BLaER1 treated with 17β-estradiol and CSF1 and Interleukin-3, amounts not matched to agents 10 nM and 100 nM (cell line): ENCODE data around the gene EFR3B.

Source experiments
- H3K27ac ChIP-seq, 11 experiments: shearing (Covaris generic); formaldehyde crosslinking; 2 replicates each; pipeline ENCODE4 v1.8.1; 2022
- H3K27me3 ChIP-seq, 11 experiments: shearing (Covaris generic); formaldehyde crosslinking; 2 replicates each; pipeline ENCODE4 v1.8.1; 2022
- H3K36me3 ChIP-seq, 11 experiments: shearing (Covaris generic); formaldehyde crosslinking; 2 replicates each; pipeline ENCODE4 v1.8.1; 2022
- H3K4me1 ChIP-seq, 10 experiments: shearing (Covaris generic); formaldehyde crosslinking; 2 replicates each; pipeline ENCODE4 v1.8.1; 2022
- H3K4me2 ChIP-seq, 11 experiments: shearing (Covaris generic); formaldehyde crosslinking; 2 replicates each; pipeline ENCODE4 v1.8.1; 2022
- H3K4me3 ChIP-seq, 10 experiments: shearing (Covaris generic); formaldehyde crosslinking; 2 replicates each; pipeline ENCODE4 v1.8.1; 2022
- H3K9ac ChIP-seq, 11 experiments: shearing (Covaris generic); formaldehyde crosslinking; 2 replicates each; pipeline ENCODE4 v1.8.1; 2022
- H3K9me3 ChIP-seq, 11 experiments: shearing (Covaris generic); formaldehyde crosslinking; replicated peaks in 1 of 11; 2 replicates each; pipeline ENCODE4 v1.8.1; 2022
- H4K20me1 ChIP-seq, 11 experiments: shearing (Covaris generic); formaldehyde crosslinking; 2 replicates each; pipeline ENCODE4 v1.8.1; 2022
- Cebpa-rat ChIP-seq, 11 experiments: shearing (Covaris generic); IDR thresholded peaks; 2 replicates each; pipeline ENCODE4 v1.8.1; 2022

Gene EFR3B

DNA sequence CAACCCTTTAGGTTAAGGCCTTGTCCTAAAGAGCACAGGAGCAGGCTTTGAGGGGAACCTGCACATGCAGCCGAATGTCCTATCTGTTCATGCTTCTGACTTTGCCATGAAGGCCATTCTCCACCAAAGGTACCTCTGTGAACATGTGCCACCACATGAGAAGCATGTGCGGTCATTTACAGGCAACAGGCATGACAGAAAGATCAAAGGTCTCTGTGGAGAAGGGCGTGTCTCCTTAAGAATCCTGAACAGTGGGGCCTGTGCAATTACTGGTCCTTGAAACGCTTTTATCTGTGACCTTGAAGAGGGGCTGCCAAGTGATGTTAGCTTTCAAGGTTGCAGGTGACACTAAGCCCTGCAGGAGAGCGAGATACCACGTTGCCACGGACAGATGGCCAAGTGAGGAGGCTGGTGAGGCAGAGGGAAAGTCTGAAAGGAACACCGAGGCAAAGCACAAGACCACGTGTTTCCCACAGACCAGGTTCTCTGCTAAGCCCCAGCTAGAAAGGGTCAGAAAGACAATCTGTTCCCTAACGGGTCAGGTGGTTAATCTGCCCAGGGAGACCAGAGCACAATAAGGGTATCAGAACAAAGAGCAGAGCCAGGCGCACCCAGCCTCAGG lies 146.0 kb downstream of the EFR3B start:
- Histone ChIP-seq H4K20me1 (no peaks in the 10 kb centered on the region), H3K36me3 (no peaks in the 10 kb centered on the region), H3K9ac (no peak overlapping the region), H3K4me3 (no peak overlapping the region), H3K9me3 (no peaks in the 10 kb centered on the region), H3K27ac (no peak overlapping the region), H3K4me2 (peak overlapping the region in 1 of 11 experiments; percentile 1; a peak in 1 of 22 replicates), H3K27me3 (0 out of 22 replicates have a peak, but pooled peaks cover 0 to 4% (median 0%) of the 10 kb centered on the region in 11 experiments), H3K4me1 (peaks cover 0 to 7% (median 2%) of the 10 kb centered on the region in 10 experiments; a peak in 6 of 20 replicates)
- TF ChIP-seq Cebpa-rat (IDR thresholded peaks at IDR 0.05) = no peak

DNA sequence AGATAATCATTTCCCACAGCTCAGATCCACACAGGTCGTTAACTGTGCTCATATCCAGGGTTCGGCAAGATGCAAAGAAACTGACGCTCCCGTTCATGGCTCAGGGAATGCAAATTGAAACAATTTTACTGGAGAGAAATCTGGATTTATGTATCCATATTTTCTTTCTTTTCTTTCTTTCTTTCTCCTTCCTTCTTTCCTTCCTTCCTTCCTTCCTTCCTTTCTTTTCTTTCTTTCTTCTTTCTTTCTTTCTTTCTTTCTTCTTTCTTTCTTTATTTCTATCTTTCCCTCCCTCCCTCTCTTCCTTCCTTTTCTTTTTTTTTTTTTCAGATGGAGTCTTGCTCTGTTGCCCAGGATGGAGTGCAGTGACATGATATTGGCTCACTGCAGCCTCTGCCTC lies 146.5 kb downstream of the EFR3B start:
- H3K9me3 ChIP-seq = no peaks in the 10 kb centered on the region
- H3K4me3 ChIP-seq = no peak overlapping the region
- TF ChIP-seq Cebpa-rat (IDR thresholded peaks at IDR 0.05) = no peak
- no peaks in the 10 kb centered on the region for H3K36me3 ChIP-seq
- no peak overlapping the region for H3K27ac ChIP-seq
- 0 out of 22 replicates have a peak, but pooled peaks cover 0 to 4% (median 0%) of the 10 kb centered on the region in 11 experiments for H3K27me3 ChIP-seq
- peak overlapping the region in 1 of 11 experiments; percentile 1; a peak in 1 of 22 replicates for H3K4me2 ChIP-seq
- H4K20me1 ChIP-seq = no peaks in the 10 kb centered on the region
- peaks cover 0 to 7% (median 2%) of the 10 kb centered on the region in 10 experiments; a peak in 6 of 20 replicates for H3K4me1 ChIP-seq
- H3K9ac ChIP-seq = no peak overlapping the region

DNA sequence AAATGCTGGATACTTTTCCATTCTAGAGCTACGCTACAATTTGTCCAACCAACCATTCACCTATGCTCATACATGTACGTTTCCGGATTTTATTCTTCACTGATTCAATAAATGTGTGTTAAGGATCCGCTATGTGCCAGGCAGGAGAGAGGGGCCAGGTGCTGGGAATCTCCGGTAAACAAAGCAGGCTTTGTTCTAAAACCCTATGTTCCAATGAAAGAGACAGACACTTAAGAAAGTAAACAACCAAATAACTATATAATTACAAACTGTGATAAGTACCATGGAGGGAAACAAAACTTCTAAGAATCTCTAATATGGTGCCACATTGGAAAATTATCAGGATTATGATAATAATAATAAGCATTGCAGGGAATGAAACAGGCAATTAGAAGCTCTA lies 148.7 kb downstream of the EFR3B start:
- Histone ChIP-seq H3K4me2 (no peak overlapping the region), H3K4me1 (peaks cover 0 to 7% (median 2%) of the 10 kb centered on the region in 10 experiments; a peak in 6 of 20 replicates), H3K9ac (no peak overlapping the region), H3K9me3 (no peaks in the 10 kb centered on the region), H4K20me1 (no peaks in the 10 kb centered on the region), H3K27me3 (0 out of 22 replicates have a peak, but pooled peaks cover 0 to 4% (median 0%) of the 10 kb centered on the region in 11 experiments), H3K4me3 (no peak overlapping the region), H3K27ac (no peak overlapping the region), H3K36me3 (no peaks in the 10 kb centered on the region)
- TF ChIP-seq Cebpa-rat (IDR thresholded peaks at IDR 0.05) = no peak

DNA sequence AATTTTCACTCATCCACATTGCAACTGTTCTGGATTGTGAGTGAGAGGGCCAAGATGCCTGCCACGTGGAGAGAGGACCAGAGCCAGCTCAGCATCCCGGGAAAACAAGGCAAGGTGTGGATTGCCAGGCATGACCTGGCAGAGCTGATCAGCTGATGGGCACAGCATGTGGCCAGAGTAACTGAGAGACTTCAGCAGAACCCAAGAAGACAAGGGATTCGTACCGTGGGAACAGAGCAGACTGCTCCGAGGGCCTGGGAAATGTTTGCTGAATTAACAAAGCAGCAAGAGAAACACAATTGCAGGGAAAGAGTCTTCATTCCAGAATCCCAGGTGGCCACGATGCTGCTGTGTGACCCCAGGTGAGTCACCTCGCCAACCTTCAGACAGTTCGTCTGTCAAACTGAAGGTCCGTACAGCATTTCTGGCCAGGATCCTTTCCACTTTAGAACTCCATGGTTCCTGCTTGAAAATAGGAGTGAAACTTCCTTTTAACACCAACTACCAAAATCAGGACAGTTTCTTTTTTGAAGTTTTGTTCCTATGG lies 152.8 kb downstream of the EFR3B start:
- no peak overlapping the region for H3K27ac ChIP-seq
- no peak for TF ChIP-seq Cebpa-rat (IDR thresholded peaks at IDR 0.05)
- peaks cover 11 to 28% (median 14%) of the 10 kb centered on the region in 10 experiments for H3K4me1 ChIP-seq
- no peak overlapping the region for H3K4me2 ChIP-seq
- H3K27me3 ChIP-seq = peaks cover 0 to 4% (median 0%) of the 10 kb centered on the region in 11 experiments; a peak in 2 of 22 replicates
- peaks cover 0 to 5% (median 0%) of the 10 kb centered on the region in 11 experiments; a peak in 1 of 22 replicates for H4K20me1 ChIP-seq
- H3K36me3 ChIP-seq = no peaks in the 10 kb centered on the region
- no peaks in the 10 kb centered on the region for H3K9me3 ChIP-seq
- H3K4me3 ChIP-seq = no peak overlapping the region
- no peak overlapping the region for H3K9ac ChIP-seq

DNA sequence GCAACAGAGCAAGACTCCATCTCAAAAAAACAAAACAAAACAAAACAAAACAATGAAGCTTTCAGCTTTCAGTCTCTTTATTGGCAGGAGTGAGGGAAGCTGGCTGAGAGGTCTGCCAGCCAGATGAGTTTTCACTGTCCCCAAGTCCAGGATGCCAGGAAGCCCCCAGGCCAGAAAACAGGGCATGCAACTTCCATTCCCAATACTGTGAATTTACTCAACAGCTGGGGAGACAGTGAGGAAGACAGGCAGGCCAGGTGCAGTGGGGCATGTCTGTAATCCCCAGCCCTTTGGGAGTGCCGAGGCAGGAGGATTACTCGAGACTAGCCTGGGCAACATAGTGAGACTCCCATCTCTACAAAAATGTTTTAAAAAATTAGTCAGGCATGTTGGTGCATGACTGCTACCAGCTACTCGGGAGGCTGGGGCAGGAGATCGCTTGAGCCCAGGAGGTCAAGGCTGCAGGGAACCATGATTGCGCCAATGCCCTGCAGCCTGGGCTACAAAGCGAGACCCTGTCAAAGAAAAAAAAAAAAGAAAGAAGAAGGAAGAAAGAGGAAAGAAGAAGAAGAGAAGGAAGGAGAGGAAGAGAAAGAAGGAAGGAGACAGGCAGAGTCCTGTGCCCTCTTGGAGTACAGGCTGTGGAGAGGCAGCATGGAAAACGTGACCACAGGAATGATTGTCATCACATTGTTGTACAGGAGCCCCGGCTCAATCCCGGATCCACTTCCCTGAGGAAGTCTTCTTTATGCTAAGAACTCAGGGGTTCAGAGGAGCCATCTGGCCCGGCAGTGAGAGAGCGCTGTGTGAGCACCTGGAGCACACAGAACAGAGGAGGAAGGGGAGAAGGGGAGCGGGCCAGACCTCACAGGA lies 155.7 kb downstream of the EFR3B start:
- no peaks in the 10 kb centered on the region for H3K9me3 ChIP-seq

DNA sequence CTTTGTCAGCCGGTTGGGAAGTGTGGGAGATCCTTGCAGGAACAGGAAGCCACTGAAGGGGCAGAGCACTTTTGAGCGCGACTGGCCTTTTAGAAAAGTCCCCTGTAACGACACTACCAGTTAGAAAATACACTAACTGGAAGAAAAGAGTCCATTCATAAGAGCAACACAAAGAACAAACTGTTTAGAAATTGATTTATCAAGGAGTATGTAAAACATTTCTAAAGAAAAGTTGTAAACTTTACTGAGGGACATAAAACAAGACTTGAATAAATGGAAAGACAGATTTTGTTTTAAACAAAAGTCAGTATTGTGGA lies 156.3 kb downstream of the EFR3B start:
- H3K27me3 ChIP-seq = peaks cover 0 to 4% (median 0%) of the 10 kb centered on the region in 11 experiments; a peak in 4 of 22 replicates
- H3K36me3 ChIP-seq = no peaks in the 10 kb centered on the region
- peaks cover 0 to 5% (median 0%) of the 10 kb centered on the region in 11 experiments; a peak in 1 of 22 replicates for H4K20me1 ChIP-seq
- peaks cover 26 to 42% (median 30%) of the 10 kb centered on the region in 10 experiments for H3K4me1 ChIP-seq
- TF ChIP-seq Cebpa-rat (IDR thresholded peaks at IDR 0.05) = no peak
- H3K9ac ChIP-seq = no peak overlapping the region
- H3K4me3 ChIP-seq = no peak overlapping the region
- no peaks in the 10 kb centered on the region for H3K9me3 ChIP-seq
- no peak overlapping the region for H3K27ac ChIP-seq
- H3K4me2 ChIP-seq = peak overlapping the region; percentile 48 to 87 (median 59)

More for the DNA sequence above, 155.7 kb downstream of the EFR3B start:
- peaks cover 0 to 4% (median 0%) of the 10 kb centered on the region in 11 experiments; a peak in 2 of 22 replicates for H3K27me3 ChIP-seq
- H4K20me1 ChIP-seq = peaks cover 0 to 5% (median 0%) of the 10 kb centered on the region in 11 experiments; a peak in 1 of 22 replicates
- H3K4me3 ChIP-seq = no peak overlapping the region
- peaks cover 22 to 37% (median 24%) of the 10 kb centered on the region in 10 experiments for H3K4me1 ChIP-seq
- H3K27ac ChIP-seq = no peak overlapping the region
- no peak overlapping the region for H3K9ac ChIP-seq
- no peak for TF ChIP-seq Cebpa-rat (IDR thresholded peaks at IDR 0.05)
- H3K4me2 ChIP-seq = peak overlapping the region; percentile 48 to 87 (median 59)
- H3K36me3 ChIP-seq = no peaks in the 10 kb centered on the region

DNA sequence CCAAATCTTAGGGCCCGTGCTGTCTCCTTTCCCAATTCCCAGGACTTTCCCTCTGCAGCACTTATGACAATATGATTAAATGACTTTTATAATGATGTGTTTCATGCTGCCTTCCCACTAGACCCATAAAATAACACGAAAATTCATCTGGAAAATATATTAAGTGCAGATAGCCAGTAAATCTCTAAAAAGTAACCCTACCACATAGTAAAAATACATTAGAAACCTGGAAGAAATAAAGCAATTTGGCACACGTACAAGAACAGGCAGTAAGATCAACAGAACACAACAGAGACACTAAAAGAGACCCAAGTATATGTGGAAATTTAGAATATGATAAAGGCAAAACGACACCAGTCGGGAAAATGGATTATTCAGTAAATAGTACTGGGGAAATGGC lies 156.7 kb downstream of the EFR3B start:
- H3K4me1 ChIP-seq = peaks cover 26 to 46% (median 31%) of the 10 kb centered on the region in 10 experiments
- no peak overlapping the region for H3K9ac ChIP-seq
- no peaks in the 10 kb centered on the region for H3K9me3 ChIP-seq
- no peaks in the 10 kb centered on the region for H3K36me3 ChIP-seq
- H4K20me1 ChIP-seq = peaks cover 0 to 5% (median 0%) of the 10 kb centered on the region in 11 experiments; a peak in 1 of 22 replicates
- H3K27ac ChIP-seq = no peak overlapping the region
- TF ChIP-seq Cebpa-rat (IDR thresholded peaks at IDR 0.05) = no peak
- no peak overlapping the region for H3K4me3 ChIP-seq
- peaks cover 0 to 6% (median 2%) of the 10 kb centered on the region in 11 experiments; a peak in 13 of 22 replicates for H3K27me3 ChIP-seq
- peak overlapping the region in 3 of 11 experiments; percentile 61 to 87 (median 68); a peak in 2 of 22 replicates for H3K4me2 ChIP-seq

DNA sequence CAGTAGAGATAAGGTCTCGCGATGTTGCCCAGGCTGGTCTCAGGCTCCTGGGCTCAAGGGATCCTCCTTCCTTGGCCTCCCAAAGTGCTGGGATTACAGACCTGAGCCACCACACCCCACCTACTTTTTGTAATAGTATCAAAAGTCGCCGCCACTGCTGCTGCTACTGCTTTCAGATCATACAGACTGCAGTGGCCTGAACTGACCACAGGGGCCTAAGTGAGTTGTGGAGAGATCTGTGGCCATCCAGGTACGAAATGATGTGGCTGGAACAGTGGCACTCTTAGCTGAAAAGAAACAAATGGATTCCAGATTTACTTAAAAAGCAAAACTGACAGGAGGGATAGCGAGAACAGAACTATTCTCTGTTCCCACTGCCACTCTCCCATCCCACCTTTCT lies 159.4 kb downstream of the EFR3B start:
- peak overlapping the region in 8 of 11 experiments; percentile 63 to 82 (median 75); a peak in 16 of 22 replicates for H3K4me2 ChIP-seq
- peaks cover 14 to 25% (median 20%) of the 10 kb centered on the region in 11 experiments for H3K27me3 ChIP-seq
- no peak overlapping the region for H3K27ac ChIP-seq
- no peaks in the 10 kb centered on the region for H3K9me3 ChIP-seq
- H4K20me1 ChIP-seq = peaks cover 0 to under 1% (median 0%) of the 10 kb centered on the region in 11 experiments; a peak in 1 of 22 replicates
- no peaks in the 10 kb centered on the region for H3K36me3 ChIP-seq
- H3K4me1 ChIP-seq = peaks cover 34 to 59% (median 43%) of the 10 kb centered on the region in 10 experiments
- no peak for TF ChIP-seq Cebpa-rat (IDR thresholded peaks at IDR 0.05)
- no peak overlapping the region for H3K4me3 ChIP-seq
- no peak overlapping the region for H3K9ac ChIP-seq
